ENCODE results near the gene PCDH18.
A peak's percentile ranks its signal among the peaks of the same experiment; 100 is the strongest.
"Not testable (repeated sequence)": the region's sequence is repeated elsewhere in the genome, so short reads cannot be mapped to it uniquely, and the experiment has no call there.

The PCDH18 gene

DNA sequence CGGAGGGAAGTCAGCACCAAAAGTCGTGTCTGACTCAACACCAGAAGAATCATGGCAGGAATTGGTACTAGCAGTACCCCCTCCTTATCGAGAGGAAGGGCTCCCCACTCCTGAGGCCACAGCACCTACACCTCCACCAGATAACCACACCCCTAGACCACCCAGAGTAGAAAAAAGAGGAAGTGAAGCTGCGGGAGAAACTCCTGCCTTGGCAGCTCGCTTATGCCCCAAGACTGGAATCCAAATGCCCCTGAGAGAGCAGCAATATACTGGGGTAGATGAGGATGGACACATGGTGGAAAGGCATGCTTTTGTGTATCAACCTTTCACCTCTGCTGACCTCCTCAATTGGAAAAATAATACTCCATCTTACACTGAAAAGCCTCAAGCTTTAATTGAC is 52.6 kb downstream of the PCDH18 start:
- DNase-seq (ENCODE audit: low read depth); H3K4me3 ChIP-seq (ENCODE audit: low read depth, low read length): not testable (repeated sequence)

DNA sequence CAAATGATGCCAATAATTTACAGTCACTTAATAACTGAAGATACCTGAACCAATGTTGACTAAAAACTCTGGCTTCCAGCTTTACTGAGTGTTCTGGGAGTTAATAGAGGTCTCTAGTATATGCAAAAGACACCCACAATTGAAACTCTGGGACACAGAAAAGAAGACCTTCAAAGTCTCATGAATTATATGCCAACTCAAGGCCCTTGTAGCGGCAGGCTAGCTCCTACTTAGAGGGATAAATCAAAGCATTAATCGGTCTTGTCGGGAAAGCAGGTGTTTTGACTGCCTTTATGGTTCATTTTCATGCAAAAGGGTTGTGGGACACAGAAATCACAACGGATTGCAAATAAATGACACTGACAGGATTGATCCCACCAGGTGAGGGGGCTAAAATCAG is 55.9 kb downstream of the PCDH18 start:
- DNase-seq (ENCODE audit: low read depth), result no peak
- H3K4me3 ChIP-seq (ENCODE audit: low read depth, low read length), result no peak overlapping the region

DNA sequence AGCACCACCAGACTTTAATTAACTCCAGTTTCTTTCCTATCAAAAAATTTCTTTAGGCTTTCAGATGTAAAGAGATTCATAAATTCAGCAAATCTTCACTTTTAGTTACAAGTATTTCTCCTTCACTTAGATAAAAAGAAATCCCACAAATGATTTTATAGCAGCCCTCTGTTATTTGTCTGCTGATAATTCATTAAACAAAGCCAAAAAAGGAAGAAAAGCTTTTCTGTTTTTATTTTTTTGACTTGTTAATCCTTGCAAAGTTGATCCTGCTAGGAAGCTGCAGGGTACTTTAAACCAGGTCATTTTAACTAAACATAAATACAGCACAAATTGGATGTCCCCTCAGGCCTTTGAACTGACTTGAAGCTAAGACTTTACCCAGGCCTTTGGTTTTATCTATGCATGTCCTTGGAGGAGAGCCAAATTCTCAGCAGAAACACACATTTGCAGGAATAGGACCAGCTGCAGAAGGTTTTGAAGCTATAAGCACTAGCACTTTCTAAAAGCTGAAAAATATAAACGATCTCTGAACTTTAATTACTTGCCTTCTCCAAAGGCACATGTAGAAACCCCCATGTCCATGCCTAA is 57.5 kb downstream of the PCDH18 start:
- H3K4me3 ChIP-seq (ENCODE audit: low read depth, low read length), result no peak overlapping the region
- peak; percentile 50 for DNase-seq (ENCODE audit: low read depth)

DNA sequence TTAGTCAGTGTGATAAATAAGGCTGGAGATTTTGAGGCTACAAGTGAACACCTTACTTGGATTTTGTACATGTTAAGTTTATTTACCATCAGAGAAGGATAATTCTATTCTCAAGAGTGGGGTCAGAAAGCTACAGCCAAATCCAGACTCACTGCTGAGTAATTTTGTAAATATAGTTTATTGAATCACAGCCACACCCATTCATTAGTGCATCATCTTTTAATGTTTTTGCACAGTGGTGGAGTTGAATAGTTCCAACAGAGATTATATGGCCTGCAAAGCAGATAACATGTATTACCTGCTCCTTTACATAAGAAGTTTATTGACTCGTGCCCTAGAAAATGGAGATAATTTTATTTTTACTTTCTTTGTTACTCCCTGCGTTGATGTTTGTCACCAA is 60.4 kb downstream of the PCDH18 start:
- no peak overlapping the region for H3K4me3 ChIP-seq (ENCODE audit: low read depth, low read length)
- no peak for DNase-seq (ENCODE audit: low read depth)

DNA sequence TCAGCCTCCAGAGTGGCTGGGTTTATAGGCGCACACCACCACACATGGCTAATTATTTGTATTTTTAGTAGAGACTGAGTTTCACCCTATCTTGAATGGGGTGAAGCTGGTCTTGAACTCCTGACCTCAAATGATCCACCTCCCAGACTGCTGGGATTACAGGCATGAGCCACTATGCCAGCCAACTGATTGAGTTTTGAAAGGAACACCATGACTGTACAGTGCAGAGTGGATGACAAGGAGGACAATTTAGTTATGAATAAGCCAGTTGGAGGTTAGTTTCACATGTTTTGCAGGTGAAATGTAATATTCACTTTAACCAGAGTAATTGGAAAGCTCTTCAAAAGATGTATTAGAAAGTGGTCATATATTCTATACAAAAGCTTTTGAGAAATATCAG is 60.8 kb downstream of the PCDH18 start:
- no peak overlapping the region for H3K4me3 ChIP-seq (ENCODE audit: low read depth, low read length)
- no peak for DNase-seq (ENCODE audit: low read depth)

DNA sequence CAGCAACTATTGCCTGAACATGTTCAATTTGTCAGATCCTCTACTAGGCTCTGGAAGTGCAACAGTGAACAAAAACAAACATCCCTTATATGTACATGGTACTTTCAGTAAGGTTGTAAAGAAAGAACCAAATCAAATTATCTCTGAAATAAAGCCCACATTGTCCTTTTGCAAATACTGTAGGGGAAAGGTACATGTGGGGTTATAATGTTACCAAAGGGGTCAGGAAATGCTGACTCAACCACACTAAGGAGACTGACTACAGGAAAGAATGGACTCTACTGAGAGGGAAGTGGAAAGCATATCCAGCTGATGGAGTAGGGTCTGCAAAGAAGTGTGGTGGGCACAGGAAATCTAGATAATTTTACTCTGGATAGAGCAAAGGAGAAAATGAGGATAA is 61.5 kb downstream of the PCDH18 start:
- no peak overlapping the region for H3K4me3 ChIP-seq (ENCODE audit: low read depth, low read length)
- DNase-seq (ENCODE audit: low read depth), result no peak

Data from skeletal muscle cell (primary cell).